IPS-15b (cell line): ENCODE results near the gene PBX3.

Experiments used
- H3K27me3 ChIP-seq: one replicate; pipeline ENCODE4 v1.6.1; 2013; ENCODE audit warnings: low read length; ENCODE audit not compliant: control insufficient read depth, insufficient read depth
- H3K36me3 ChIP-seq: one replicate; pipeline ENCODE4 v1.6.1; 2013; ENCODE audit warnings: low read length; ENCODE audit not compliant: control insufficient read depth, insufficient read depth
- H3K4me1 ChIP-seq: one replicate; pipeline ENCODE4 v1.6.1; 2013; ENCODE audit warnings: mild to moderate bottlenecking, low read length; ENCODE audit not compliant: control insufficient read depth, insufficient read depth
- H3K4me3 ChIP-seq: one replicate; pipeline ENCODE4 v1.5.1; 2013; ENCODE audit warnings: low read depth, low read length
- H3K9ac ChIP-seq: one replicate; pipeline ENCODE4 v1.6.1; 2013; ENCODE audit warnings: low read depth, mild to moderate bottlenecking, low read length
- H3K9me3 ChIP-seq: one replicate; pipeline ENCODE4 v1.6.1; 2013; ENCODE audit warnings: mild to moderate bottlenecking, low read length; ENCODE audit not compliant: control insufficient read depth, insufficient read depth

Gene PBX3

GRCh38 chr9:126016579-126017290 is 269.6 kb downstream of the PBX3 start:
- no peak overlapping the region for H3K4me3 ChIP-seq
- H3K27me3 ChIP-seq, result no peaks in the 10 kb centered on the region
- no peaks in the 10 kb centered on the region for H3K36me3 ChIP-seq
- no peak overlapping the region for H3K9ac ChIP-seq
- peaks cover 4% of the 10 kb centered on the region for H3K4me1 ChIP-seq
- H3K9me3 ChIP-seq, result no peaks in the 10 kb centered on the region
